Loucy (cell line): ENCODE measurements around the gene C9orf153.

Experiments
- H2AFZ ChIP-seq: fragments of 200-600 bp; sonication (generic); 2 replicates; pipeline ENCODE4 v1.6.0; 2016; ENCODE audit warnings: antibody characterized with exemption, mild to moderate bottlenecking, low read length, moderate library complexity
- H3F3A ChIP-seq: fragments of 200-600 bp; 2 replicates; pipeline ENCODE4 v1.6.0; 2016; ENCODE audit warnings: antibody characterized with exemption, low read depth, mild to moderate bottlenecking
- H3K27me3 ChIP-seq: fragments of 200-600 bp; sonication (generic); 2 replicates; pipeline ENCODE4 v1.6.1; 2014; ENCODE audit warnings: low read length, mild to moderate bottlenecking; ENCODE audit not compliant: insufficient read depth, poor library complexity, severe bottlenecking
- H3K36me3 ChIP-seq: fragments of 200-600 bp; sonication (generic); 2 replicates; pipeline ENCODE4 v1.6.1; 2016; ENCODE audit warnings: low read length; ENCODE audit not compliant: insufficient read depth
- H3K4me1 ChIP-seq: fragments of 200-600 bp; sonication (generic); 2 replicates; pipeline ENCODE4 v1.5.1; 2014; ENCODE audit warnings: low read length, mild to moderate bottlenecking; ENCODE audit not compliant: insufficient read depth, poor library complexity, severe bottlenecking
- H3K4me2 ChIP-seq: fragments of 200-600 bp; sonication (generic); 2 replicates; pipeline ENCODE4 v1.6.0; 2014; ENCODE audit warnings: antibody characterized with exemption, low read length, low read depth, mild to moderate bottlenecking; ENCODE audit not compliant: poor library complexity, severe bottlenecking
- H3K4me3 ChIP-seq: fragments of 200-600 bp; sonication (generic); 2 replicates; pipeline ENCODE4 v1.5.1; 2014; ENCODE audit warnings: low read length, mild to moderate bottlenecking, mixed read lengths; ENCODE audit not compliant: poor library complexity, severe bottlenecking
- H3K79me2 ChIP-seq: fragments of 200-600 bp; sonication (generic); 2 replicates; pipeline ENCODE4 v1.6.1; 2014; ENCODE audit warnings: low read length; ENCODE audit not compliant: insufficient read depth
- H3K9ac ChIP-seq: fragments of 200-600 bp; sonication (generic); 2 replicates; pipeline ENCODE4 v1.6.0; 2014; ENCODE audit warnings: mild to moderate bottlenecking, low read depth, low read length, moderate library complexity; ENCODE audit not compliant: poor library complexity, severe bottlenecking
- H3K9me2 ChIP-seq: fragments of 200-600 bp; sonication (generic); replicated peaks from 2 replicates; pipeline ENCODE4 v1.6.1; 2016; ENCODE audit warnings: low read depth, low read length, mixed read lengths
- H3K9me3 ChIP-seq: fragments of 200-600 bp; sonication (generic); 2 replicates; pipeline ENCODE4 v1.6.1; 2014; ENCODE audit warnings: mild to moderate bottlenecking, antibody characterized with exemption, low read length, low read depth; ENCODE audit not compliant: insufficient read depth
- H4K20me1 ChIP-seq: fragments of 200-600 bp; sonication (generic); 2 replicates; pipeline ENCODE4 v1.6.0; 2014; ENCODE audit warnings: antibody characterized with exemption, low read length, mild to moderate bottlenecking; ENCODE audit not compliant: insufficient read depth, poor library complexity, severe bottlenecking
- CTCF ChIP-seq: fragments of 200-600 bp; sonication (generic); conservative IDR thresholded peaks from 2 replicates; pipeline ENCODE4 v1.5.1; 2014; ENCODE audit warnings: mild to moderate bottlenecking, antibody characterized with exemption, low read length
- EZH2phosphoT487 ChIP-seq: fragments of 200-600 bp; IDR thresholded peaks from 2 replicates; pipeline ENCODE4 v1.6.1; 2018; ENCODE audit warnings: antibody characterized with exemption, mild to moderate bottlenecking, moderate library complexity, borderline replicate concordance

Gene C9orf153

GRCh38 chr9:86248746-86249145, 10.7 kb downstream of the C9orf153 start:
- no peaks in the 10 kb centered on the region for H4K20me1 ChIP-seq
- TF ChIP-seq EZH2phosphoT487 (no peak), CTCF (no peak)
- no peak overlapping the region for H3K9ac ChIP-seq
- no peak overlapping the region for H3K4me3 ChIP-seq
- H2AFZ ChIP-seq, result no peak overlapping the region
- H3F3A ChIP-seq, result no peaks in the 10 kb centered on the region
- peaks cover 8% of the 10 kb centered on the region for H3K9me3 ChIP-seq
- no peak overlapping the region for H3K4me2 ChIP-seq
- H3K36me3 ChIP-seq, result no peaks in the 10 kb centered on the region
- no peaks in the 10 kb centered on the region for H3K27me3 ChIP-seq
- no peaks in the 10 kb centered on the region for H3K9me2 ChIP-seq
- H3K4me1 ChIP-seq, result no peaks in the 10 kb centered on the region
- H3K79me2 ChIP-seq, result no peaks in the 10 kb centered on the region

GRCh38 chr9:86246752-86247161, 12.7 kb downstream of the C9orf153 start:
- TF ChIP-seq EZH2phosphoT487 (no peak), CTCF (no peak)
- Histone ChIP-seq H3K9me3 (no peaks in the 10 kb centered on the region), H3K79me2 (no peaks in the 10 kb centered on the region), H3F3A (no peaks in the 10 kb centered on the region), H3K4me3 (no peak overlapping the region), H2AFZ (no peak overlapping the region), H3K4me2 (peak overlapping the region; percentile 28), H3K36me3 (no peaks in the 10 kb centered on the region), H3K4me1 (no peaks in the 10 kb centered on the region), H3K9ac (no peak overlapping the region), H3K9me2 (no peaks in the 10 kb centered on the region), H3K27me3 (no peaks in the 10 kb centered on the region), H4K20me1 (no peaks in the 10 kb centered on the region)

GRCh38 chr9:86242071-86242470, 17.4 kb downstream of the C9orf153 start:
- Histone ChIP-seq H4K20me1 (no peaks in the 10 kb centered on the region), H3K9me3 (no peaks in the 10 kb centered on the region), H3K36me3 (no peaks in the 10 kb centered on the region), H3K79me2 (no peaks in the 10 kb centered on the region), H3K9ac (no peak overlapping the region), H3K27me3 (no peaks in the 10 kb centered on the region), H3K4me3 (no peak overlapping the region), H3K4me1 (no peaks in the 10 kb centered on the region), H2AFZ (no peak overlapping the region), H3F3A (no peaks in the 10 kb centered on the region), H3K4me2 (no peak overlapping the region), H3K9me2 (no peaks in the 10 kb centered on the region)
- TF ChIP-seq EZH2phosphoT487 (no peak), CTCF (no peak)
